ENCODE data around the gene TNS2. TPM values are rescaled to one million over a fixed set of nuclear protein-coding genes. Genes with fewer than 3 reads are reported as not detected.

TNS2 gene
- total RNA-seq, 1 experiment from 2014 or later: 0.48 TPM

Small RNA genes within 50 kb of the gene (small RNA-seq; reads per million reads assigned to genes)
- gene MIR6757: not detected

Other genes with a start within 250 kb of the TNS2 start
- gene KRT4, start 235.9 kb upstream of the TNS2 start, total RNA-seq (2014; rRNA removed; shearing (Covaris generic); ENCODE audit: low replicate concordance): not detected in 2 replicates
- gene KRT79, start 215.8 kb upstream of the TNS2 start, total RNA-seq (2014; rRNA removed; shearing (Covaris generic); ENCODE audit: low replicate concordance): not detected in 2 replicates
- not detected in 2 replicates for gene KRT78, start 201.1 kb upstream of the TNS2 start, total RNA-seq (2014; rRNA removed; shearing (Covaris generic); ENCODE audit: low replicate concordance)
- gene KRT8, start 145.0 kb upstream of the TNS2 start, total RNA-seq (2014; rRNA removed; shearing (Covaris generic); ENCODE audit: low replicate concordance): not detected in 2 replicates
- not detected in 2 replicates for gene KRT18, start 100.9 kb upstream of the TNS2 start, total RNA-seq (2014; rRNA removed; shearing (Covaris generic); ENCODE audit: low replicate concordance)
- 549 and 718 TPM in 2 replicates for gene EIF4B, start 43.6 kb upstream of the TNS2 start, total RNA-seq (2014; rRNA removed; shearing (Covaris generic); ENCODE audit: low replicate concordance)
- 11.1 and 17.4 TPM in 2 replicates for gene SPRYD3, start 29.3 kb downstream of the TNS2 start, total RNA-seq (2014; rRNA removed; shearing (Covaris generic); ENCODE audit: low replicate concordance)
- 0.54 TPM in 1 of 2 replicates, not detected in the other for gene IGFBP6, start 47.6 kb downstream of the TNS2 start, total RNA-seq (2014; rRNA removed; shearing (Covaris generic); ENCODE audit: low replicate concordance)
- gene SOAT2, start 53.4 kb downstream of the TNS2 start, total RNA-seq (2014; rRNA removed; shearing (Covaris generic); ENCODE audit: low replicate concordance): not detected in 2 replicates
- 24.0 and 30.6 TPM in 2 replicates for gene ZNF740, start 130.7 kb downstream of the TNS2 start, total RNA-seq (2014; rRNA removed; shearing (Covaris generic); ENCODE audit: low replicate concordance)
- gene CSAD, start 130.9 kb downstream of the TNS2 start, total RNA-seq (2014; rRNA removed; shearing (Covaris generic); ENCODE audit: low replicate concordance): 13.1 and 19.2 TPM in 2 replicates
- 124 and 159 TPM in 2 replicates for gene ITGB7, start 157.2 kb downstream of the TNS2 start, total RNA-seq (2014; rRNA removed; shearing (Covaris generic); ENCODE audit: low replicate concordance)
- 1.7 and 6.5 TPM in 2 replicates for gene RARG, start 182.1 kb downstream of the TNS2 start, total RNA-seq (2014; rRNA removed; shearing (Covaris generic); ENCODE audit: low replicate concordance)
- gene ESPL1, start 218.2 kb downstream of the TNS2 start, total RNA-seq (2014; rRNA removed; shearing (Covaris generic); ENCODE audit: low replicate concordance): 9.4 and 22.8 TPM in 2 replicates
- 387 and 492 TPM in 2 replicates for gene PFDN5, start 245.5 kb downstream of the TNS2 start, total RNA-seq (2014; rRNA removed; shearing (Covaris generic); ENCODE audit: low replicate concordance)
- gene MYG1, start 249.6 kb downstream of the TNS2 start, total RNA-seq (2014; rRNA removed; shearing (Covaris generic); ENCODE audit: low replicate concordance): 67.1 and 85.5 TPM in 2 replicates

Data from Karpas-422 (cell line).